Right lobe of liver (tissue), 6 donors: ENCODE measurements around the gene PHTF2. TPM values are rescaled to one million over a fixed set of nuclear protein-coding genes. Genes with fewer than 3 reads are reported as not detected.

Source experiments
- ATAC-seq, 4 donors: fragments of 200-7000 bp; cut with Tn5 transposase; one replicate each; pipeline ENCODE4 v1.9.1; 2020; ENCODE audit warnings: mild to moderate bottlenecking in 4 of 4, moderate library complexity in 4 of 4
- DNase-seq, 3 donors: peaks; one replicate each; pipeline ENCODE4 v3.0.0-alpha.2; 2020
- H3K27ac ChIP-seq, 3 donors: fragments of 200-600 bp; one replicate each; pipeline ENCODE4 v1.8.0; 2022
- H3K27me3 ChIP-seq, 2 donors: fragments of 200-600 bp; one replicate each; pipeline ENCODE4 v1.8.0; 2022
- H3K36me3 ChIP-seq, 4 donors: fragments of 200-600 bp; sonication (generic) in 1 of 4; one replicate each; pipeline versions ENCODE4 v1.5.1 to v1.8.0; 2017 to 2022; ENCODE audit warnings: control low read depth in 1 of 4
- H3K4me1 ChIP-seq, 4 donors: fragments of 200-600 bp; sonication (generic) in 1 of 4; one replicate each; pipeline versions ENCODE4 v1.5.1 to v1.8.0; 2017 to 2022; ENCODE audit warnings: control low read depth in 1 of 4
- H3K4me3 ChIP-seq, 3 donors: fragments of 200-600 bp; one replicate each; pipeline ENCODE4 v1.8.0; 2022
- H3K9me3 ChIP-seq, 4 donors: fragments of 200-600 bp; sonication (generic) in 1 of 4; one replicate each; pipeline versions ENCODE4 v1.5.1 to v1.8.0; 2017 to 2022; ENCODE audit warnings: control low read depth in 1 of 4
- POLR2A ChIP-seq: fragments of 450-650 bp; IDR thresholded peaks from one replicate; pipeline ENCODE4 v1.6.1; 2017; ENCODE audit warnings: antibody characterized with exemption, mild to moderate bottlenecking
- WGBS: methylation state at CpG from one replicate; pipeline ENCODE4 v1.1.6; 2018; ENCODE audit warnings: low coverage, low lambda C conversion rate; ENCODE audit not compliant: insufficient coverage; ENCODE audit errors: missing lambda C conversion rate; 5-methylcytosine and 5-hydroxymethylcytosine counted together
- intact Hi-C, 2 donors: fragments of 100-400 bp; cut with DNase I; formaldehyde crosslinking; loops; one replicate each; pipeline versions ENCODE4 v1.11.2 to v1.14.1; 2022
- total RNA-seq, 6 experiments: library from RNA; depleted of rRNA in 2 of 6; stranded (reverse); fragments of >200 nt in 2 of 6; fragmentation: NEBNext Ultra II Directional in 3 of 6; extraction: Animal tissue kit (Norgen Biotek cat#: 25700) in 3 of 6; gene quantifications; one replicate each; pipeline versions ENCODE4 v1.1.0 to v1.2.4, GENCODE V29; 2016 to 2023
- TF ChIP-seq, protein P1 (sequence below), 4 donors: fragments of 200-600 bp in 3 of 4; fragments of 450-650 bp in 1 of 4; IDR thresholded peaks; one replicate each; pipeline versions ENCODE4 v1.5.1 to v1.8.0; 2016 to 2022; ENCODE audit warnings: antibody characterized with exemption in 4 of 4, mild to moderate bottlenecking in 2 of 4
- donor health status: DM: no; HTN: yes; CAD: no.
- donor health status: DM: no; HTN: no; CAD: no.
- donor health status: DM: no; HTN: no; CAD: no.
- donor health status: DM: no; HTN: yes; CAD: no.
- donor health status: DM: no; HTN: yes; CAD: no.

PHTF2 gene
- total RNA-seq, 6 experiments from 2014 or later = 2.4 to 6.8 (median 5.5) TPM

DNA sequence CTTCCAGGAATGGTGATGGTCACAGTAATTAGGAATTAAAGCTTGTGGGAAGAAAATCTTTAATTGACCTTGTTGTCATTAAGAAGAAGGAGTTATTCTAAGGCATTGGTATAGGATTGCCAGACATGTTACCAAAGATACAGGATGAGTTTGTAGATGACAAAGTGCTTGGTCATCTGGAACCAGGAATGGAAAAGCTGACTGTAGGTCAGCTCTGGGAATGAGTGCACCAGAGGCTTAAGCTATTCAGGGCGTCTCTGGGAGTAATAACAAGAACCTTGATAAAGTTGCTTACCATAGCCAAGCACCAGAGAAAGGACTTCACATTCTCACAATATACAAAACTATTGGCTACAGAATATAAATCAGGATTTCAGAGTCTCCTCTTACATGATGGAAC is 89.0 kb downstream of the PHTF2 start:
- TF ChIP-seq, protein P1, sequence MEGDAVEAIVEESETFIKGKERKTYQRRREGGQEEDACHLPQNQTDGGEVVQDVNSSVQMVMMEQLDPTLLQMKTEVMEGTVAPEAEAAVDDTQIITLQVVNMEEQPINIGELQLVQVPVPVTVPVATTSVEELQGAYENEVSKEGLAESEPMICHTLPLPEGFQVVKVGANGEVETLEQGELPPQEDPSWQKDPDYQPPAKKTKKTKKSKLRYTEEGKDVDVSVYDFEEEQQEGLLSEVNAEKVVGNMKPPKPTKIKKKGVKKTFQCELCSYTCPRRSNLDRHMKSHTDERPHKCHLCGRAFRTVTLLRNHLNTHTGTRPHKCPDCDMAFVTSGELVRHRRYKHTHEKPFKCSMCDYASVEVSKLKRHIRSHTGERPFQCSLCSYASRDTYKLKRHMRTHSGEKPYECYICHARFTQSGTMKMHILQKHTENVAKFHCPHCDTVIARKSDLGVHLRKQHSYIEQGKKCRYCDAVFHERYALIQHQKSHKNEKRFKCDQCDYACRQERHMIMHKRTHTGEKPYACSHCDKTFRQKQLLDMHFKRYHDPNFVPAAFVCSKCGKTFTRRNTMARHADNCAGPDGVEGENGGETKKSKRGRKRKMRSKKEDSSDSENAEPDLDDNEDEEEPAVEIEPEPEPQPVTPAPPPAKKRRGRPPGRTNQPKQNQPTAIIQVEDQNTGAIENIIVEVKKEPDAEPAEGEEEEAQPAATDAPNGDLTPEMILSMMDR (IDR thresholded peaks at IDR 0.05) = no peak
- TF ChIP-seq POLR2A = no peak
- intact Hi-C loops = no loop called here
- Histone ChIP-seq H3K36me3 (no peaks in the 10 kb centered on the region), H3K27ac (no peak overlapping the region), H3K4me1 (no peaks in the 10 kb centered on the region), H3K9me3 (no peaks in the 10 kb centered on the region), H3K4me3 (no peak overlapping the region), H3K27me3 (no peaks in the 10 kb centered on the region)
- ATAC-seq = no peak
- DNase-seq = no peak
- no CpG with 5 or more reads among the region's 1 CpG for WGBS

DNA sequence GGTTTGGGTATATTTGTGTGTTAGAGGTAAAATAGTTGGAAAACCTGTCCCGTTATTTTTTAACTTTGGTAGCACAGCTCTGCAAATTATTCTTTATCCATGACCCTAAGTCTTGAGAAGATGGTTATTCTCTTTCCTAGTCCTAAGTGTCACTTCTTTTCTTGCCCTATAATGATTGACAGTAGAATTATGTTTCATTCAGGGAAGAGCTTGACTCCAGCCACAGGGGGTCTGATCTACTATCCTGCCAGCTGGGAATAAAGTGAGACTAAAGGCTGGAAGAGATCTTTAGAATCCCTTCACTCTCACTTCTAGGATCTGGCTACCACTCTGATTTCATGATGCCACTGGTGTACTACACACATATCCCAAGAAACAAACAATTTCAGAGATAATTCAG is 90.4 kb downstream of the PHTF2 start:
- no peak for DNase-seq
- intact Hi-C loops = no loop called here
- H3K4me3 ChIP-seq = no peak overlapping the region

DNA sequence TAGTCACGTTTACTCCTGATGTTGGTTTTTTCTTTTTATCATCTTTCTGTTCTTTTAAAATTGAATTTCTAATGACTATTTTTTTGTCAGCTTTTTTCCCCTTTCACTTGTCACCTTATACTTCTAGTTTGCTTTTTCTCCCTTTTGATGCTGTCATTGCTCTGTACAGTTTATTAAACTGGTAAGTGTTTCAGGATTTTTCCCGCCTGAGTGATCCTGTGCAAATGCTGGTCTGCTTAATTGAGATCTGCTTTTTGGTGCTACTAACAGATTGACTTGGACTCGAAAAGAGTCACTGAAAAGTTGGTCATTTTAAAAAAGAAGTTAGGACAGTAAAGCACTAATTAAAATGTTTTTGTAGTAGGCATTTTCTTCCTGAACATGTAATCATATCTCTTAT is 95.2 kb downstream of the PHTF2 start:
- intact Hi-C loops = no loop called here
- 73% methylated on average over 3 of the region's 3 CpGs for WGBS
- no peak for TF ChIP-seq POLR2A
- TF ChIP-seq, protein P1 (IDR thresholded peaks at IDR 0.05) = no peak

More for the DNA sequence above, 90.4 kb downstream of the PHTF2 start:
- no peak overlapping the region for H3K27ac ChIP-seq
- no peak for ATAC-seq
- H3K4me1 ChIP-seq = no peaks in the 10 kb centered on the region
- TF ChIP-seq, protein P1 (IDR thresholded peaks at IDR 0.05) = no peak
- TF ChIP-seq POLR2A = no peak
- H3K36me3 ChIP-seq = no peaks in the 10 kb centered on the region
- no peaks in the 10 kb centered on the region for H3K9me3 ChIP-seq
- WGBS = 100% methylated on average over 1 of the region's 1 CpG
- H3K27me3 ChIP-seq = no peaks in the 10 kb centered on the region

DNA sequence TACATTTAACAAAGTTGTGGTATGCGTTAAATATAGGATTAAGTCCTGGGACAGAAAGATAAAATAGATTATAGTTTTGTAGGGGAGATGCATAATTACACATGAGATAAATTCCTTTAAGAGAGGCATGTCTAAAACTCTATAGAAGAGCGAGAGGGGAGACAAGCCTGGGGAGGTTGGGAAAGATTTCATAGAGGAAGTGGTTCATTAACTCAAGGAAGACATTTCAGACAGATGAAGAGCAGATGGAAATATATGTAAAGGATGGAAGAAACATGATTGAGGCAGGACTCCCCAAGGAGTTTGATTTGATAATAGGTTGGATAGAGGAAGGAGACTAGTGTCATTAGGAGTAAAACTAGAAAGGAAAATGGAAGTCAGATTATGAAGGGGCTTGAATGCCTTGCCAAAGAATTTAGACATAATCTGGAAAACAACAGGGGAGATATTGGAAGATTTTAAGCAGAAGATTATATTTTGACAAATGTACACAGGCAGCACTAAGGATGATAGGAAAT is 96.1 kb downstream of the PHTF2 start:
- intact Hi-C loops = no loop called here
- H3K36me3 ChIP-seq = no peaks in the 10 kb centered on the region
- H3K27me3 ChIP-seq = no peaks in the 10 kb centered on the region
- no peak overlapping the region for H3K4me3 ChIP-seq
- no peak overlapping the region for H3K27ac ChIP-seq
- no peaks in the 10 kb centered on the region for H3K9me3 ChIP-seq
- no peak for DNase-seq
- ATAC-seq = no peak
- 81% methylated on average over 2 of the region's 2 CpGs for WGBS
- TF ChIP-seq POLR2A = no peak
- TF ChIP-seq, protein P1 (IDR thresholded peaks at IDR 0.05) = no peak
- no peaks in the 10 kb centered on the region for H3K4me1 ChIP-seq

More for the DNA sequence above, 95.2 kb downstream of the PHTF2 start:
- no peak for DNase-seq
- ATAC-seq = no peak
- Histone ChIP-seq H3K4me1 (no peaks in the 10 kb centered on the region), H3K4me3 (no peak overlapping the region), H3K27ac (no peak overlapping the region), H3K27me3 (no peaks in the 10 kb centered on the region), H3K36me3 (no peaks in the 10 kb centered on the region), H3K9me3 (no peaks in the 10 kb centered on the region)

DNA sequence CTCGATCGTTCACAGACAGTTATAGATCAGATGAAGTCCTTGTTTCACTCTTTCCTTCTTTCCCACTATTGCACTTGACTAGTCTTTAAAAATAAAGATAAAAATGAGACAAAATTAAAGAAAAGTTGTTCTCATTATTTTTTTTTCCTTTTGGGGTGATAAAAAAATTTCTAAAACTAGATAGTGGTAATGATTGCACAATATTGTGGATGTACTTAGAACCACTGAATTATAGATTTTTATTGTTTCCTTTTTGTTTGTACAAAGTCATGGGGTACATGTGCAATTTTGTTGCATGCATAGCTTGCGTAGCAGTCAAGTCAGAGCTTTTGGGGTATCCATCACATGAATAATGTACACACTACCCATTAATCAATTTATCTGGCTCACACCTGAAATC is 97.3 kb downstream of the PHTF2 start:
- whole genome bisulfite sequencing = 90% methylated on average over 3 of the region's 3 CpGs
- TF ChIP-seq, protein P1 (IDR thresholded peaks at IDR 0.05) = no peak
- TF ChIP-seq POLR2A = no peak

More for the DNA sequence above, 97.3 kb downstream of the PHTF2 start:
- H3K36me3 ChIP-seq = no peaks in the 10 kb centered on the region
- H3K9me3 ChIP-seq = no peaks in the 10 kb centered on the region
- H3K27me3 ChIP-seq = no peaks in the 10 kb centered on the region
- DNase-seq (no peak), ATAC-seq (no peak)
- H3K27ac ChIP-seq = no peak overlapping the region
- no peak overlapping the region for H3K4me3 ChIP-seq
- H3K4me1 ChIP-seq = no peaks in the 10 kb centered on the region
- intact Hi-C loops = no loop called here
